22Rv1 (cell line): ENCODE results near the gene KRTAP4-3.
"Not testable (repeated sequence)": the region's sequence is repeated elsewhere in the genome, so short reads cannot be mapped to it uniquely, and the experiment has no call there.

ENCODE experiments used
- H3K27ac ChIP-seq: fragments of 450-650 bp; 2 replicates; pipeline ENCODE4 v1.5.1; 2017
- ZFX ChIP-seq: fragments of 450-650 bp; IDR thresholded peaks from 2 replicates; pipeline ENCODE4 v1.6.1; 2017; ENCODE audit warnings: antibody characterized with exemption, borderline replicate concordance
- TF ChIP-seq, protein P1 (sequence below): fragments of 450-650 bp; IDR thresholded peaks from 2 replicates; pipeline ENCODE4 v1.5.1; 2017; ENCODE audit warnings: mild to moderate bottlenecking

The KRTAP4-3 gene

DNA sequence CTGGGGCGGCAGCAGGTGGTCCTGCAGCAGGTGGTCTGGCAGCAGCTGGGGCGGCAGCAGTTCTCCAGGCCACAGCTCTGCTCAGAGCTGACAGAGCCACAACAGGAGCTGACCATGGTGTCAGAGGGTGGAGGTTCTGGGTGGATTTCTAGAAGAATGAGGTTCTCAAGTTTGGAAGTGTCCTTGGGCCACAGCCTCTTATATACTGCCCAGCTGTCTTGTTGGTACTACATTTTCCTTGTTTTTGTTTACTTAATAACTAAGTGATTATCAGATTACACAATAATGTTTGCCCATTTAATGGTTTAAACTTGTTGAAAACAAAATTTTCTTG lies 18.4 kb downstream of the KRTAP4-3 start, which contains the start of gene KRTAP4-5:
Gene KRTAP4-5 (minus strand): TSS at position 174 of the 334 bp plus-strand sequence. CDS start 58 bp downstream, at position 116.
- H3K27ac ChIP-seq = no peak within 1 kb of the TSS
- TF ChIP-seq, protein P1, sequence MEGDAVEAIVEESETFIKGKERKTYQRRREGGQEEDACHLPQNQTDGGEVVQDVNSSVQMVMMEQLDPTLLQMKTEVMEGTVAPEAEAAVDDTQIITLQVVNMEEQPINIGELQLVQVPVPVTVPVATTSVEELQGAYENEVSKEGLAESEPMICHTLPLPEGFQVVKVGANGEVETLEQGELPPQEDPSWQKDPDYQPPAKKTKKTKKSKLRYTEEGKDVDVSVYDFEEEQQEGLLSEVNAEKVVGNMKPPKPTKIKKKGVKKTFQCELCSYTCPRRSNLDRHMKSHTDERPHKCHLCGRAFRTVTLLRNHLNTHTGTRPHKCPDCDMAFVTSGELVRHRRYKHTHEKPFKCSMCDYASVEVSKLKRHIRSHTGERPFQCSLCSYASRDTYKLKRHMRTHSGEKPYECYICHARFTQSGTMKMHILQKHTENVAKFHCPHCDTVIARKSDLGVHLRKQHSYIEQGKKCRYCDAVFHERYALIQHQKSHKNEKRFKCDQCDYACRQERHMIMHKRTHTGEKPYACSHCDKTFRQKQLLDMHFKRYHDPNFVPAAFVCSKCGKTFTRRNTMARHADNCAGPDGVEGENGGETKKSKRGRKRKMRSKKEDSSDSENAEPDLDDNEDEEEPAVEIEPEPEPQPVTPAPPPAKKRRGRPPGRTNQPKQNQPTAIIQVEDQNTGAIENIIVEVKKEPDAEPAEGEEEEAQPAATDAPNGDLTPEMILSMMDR = no peak
- TF ChIP-seq ZFX = no peak

DNA sequence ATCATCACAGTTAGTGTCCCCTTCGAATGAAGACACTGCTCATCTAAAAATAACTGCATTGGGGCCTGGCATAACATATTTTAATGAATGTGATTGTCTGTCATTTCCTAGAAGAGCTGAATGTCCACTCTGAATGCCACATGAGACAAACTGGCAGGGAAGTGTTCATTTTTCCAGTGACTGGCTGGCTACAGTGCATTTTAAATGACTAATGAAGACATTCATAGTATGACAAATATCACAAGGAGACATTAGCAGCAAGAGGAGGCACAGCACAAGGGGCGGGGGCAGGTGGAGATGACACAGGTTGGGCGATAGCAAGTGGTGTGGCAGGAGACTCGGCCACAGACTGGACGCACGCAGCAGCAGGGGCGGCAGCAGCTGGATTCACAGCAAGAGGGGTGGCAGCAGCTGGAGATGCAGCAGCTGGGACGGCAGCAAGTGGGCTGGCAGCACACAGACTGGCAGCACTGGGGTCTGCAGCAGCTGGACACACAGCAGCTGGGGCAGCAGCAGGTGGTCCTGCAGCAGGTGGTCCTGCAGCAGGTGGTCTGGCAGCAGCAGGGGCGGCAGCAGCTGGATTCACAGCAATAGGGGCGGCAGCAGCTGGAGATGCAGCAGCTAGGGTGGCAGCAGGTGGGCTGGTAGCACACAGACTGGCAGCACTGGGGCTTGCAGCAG lies 18.9 kb downstream of the KRTAP4-3 start:
- not testable (repeated sequence) for H3K27ac ChIP-seq

DNA sequence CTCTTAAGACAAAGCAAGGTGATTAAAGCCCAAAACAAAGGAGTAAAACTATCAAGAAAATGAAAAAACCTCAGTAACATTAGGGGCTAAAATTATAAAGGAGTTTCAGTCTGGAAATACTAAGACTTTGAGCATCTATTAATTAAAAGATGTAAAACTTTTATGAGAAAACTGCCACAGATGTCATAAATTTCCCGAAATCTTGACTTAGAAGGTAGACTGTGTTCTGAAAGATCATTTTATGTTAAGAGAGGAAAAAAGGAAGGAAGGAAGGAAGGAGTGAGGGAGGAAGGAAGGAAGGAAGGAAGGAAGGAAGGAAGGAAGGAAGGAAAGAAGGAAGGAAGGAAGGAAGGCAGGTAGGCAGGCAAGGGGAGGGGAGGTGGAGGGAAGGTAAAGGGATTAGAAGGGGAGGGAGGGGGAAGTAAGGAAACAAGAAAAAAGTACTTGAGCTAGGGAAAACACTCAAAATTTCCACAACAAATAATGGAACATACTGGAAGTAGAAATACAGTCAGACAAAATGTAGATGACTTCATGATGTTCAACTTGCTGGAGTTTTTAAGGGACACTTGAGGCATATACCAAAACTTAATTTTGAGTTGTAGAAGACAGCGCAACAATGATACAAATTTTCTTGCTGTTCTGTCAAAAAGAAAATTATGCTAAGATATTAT lies 20.4 kb downstream of the KRTAP4-3 start:
- no peak overlapping the region for H3K27ac ChIP-seq
- TF ChIP-seq, protein P1 = no peak
- TF ChIP-seq ZFX = no peak

DNA sequence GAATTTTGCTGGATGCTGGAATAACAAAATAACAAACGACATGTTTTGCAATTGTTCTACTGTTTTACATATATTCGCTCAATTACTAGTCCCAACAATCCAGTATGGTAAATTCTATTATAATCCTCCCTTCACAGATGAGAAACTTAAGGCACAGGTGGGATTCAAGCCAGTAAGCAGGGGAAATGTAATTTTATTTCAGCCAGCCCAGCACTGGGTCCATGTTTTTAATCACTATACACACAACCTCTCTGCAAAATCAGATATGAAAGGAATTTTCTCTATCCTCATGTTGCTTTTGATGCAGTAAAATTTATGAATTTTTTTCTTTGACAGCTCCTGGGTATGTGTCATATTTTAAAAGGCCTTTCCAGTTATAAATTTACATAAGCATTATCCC lies 22.8 kb downstream of the KRTAP4-3 start:
- no peak for TF ChIP-seq ZFX
- TF ChIP-seq, protein P1 = no peak
- H3K27ac ChIP-seq = no peak overlapping the region

DNA sequence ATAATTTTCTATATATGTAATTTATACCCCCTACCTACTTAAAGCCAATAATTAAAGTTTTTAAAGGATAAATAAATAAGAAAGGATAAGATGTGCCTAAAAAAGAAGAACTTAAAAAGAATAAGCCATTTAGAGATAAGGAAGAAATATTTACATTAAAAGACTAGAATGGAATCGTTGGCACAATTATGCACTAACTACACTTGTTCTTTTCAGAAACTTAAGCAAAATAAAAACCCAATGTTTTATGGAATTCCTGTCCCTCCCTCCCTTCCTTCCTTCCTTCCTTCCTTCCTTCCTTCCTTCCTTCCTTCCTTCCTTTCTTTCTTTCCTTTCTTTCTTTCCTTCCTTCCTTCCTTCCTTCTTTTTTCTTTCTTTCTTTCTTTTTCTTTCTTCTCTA lies 23.2 kb downstream of the KRTAP4-3 start:
- H3K27ac ChIP-seq = no peak overlapping the region
- TF ChIP-seq, protein P1 = no peak
- TF ChIP-seq ZFX = no peak

DNA sequence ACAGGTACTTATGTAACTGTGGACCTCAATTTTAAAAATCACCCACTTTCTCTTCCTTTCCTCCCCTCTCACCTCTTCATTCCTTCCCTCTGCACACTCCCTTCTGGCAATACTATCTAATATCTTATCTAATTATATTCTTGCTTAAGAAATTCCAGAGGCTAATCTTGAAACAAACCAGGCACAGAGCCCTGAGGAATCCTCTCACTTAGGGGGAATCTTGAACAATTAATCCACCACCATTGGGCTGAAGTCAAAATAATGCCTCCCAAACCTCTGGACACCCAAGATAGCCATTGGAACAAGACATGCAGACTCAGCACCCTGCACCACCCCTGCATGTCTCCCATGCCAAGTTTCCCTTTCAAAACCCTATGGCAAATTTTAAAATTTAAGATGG lies 26.7 kb downstream of the KRTAP4-3 start:
- H3K27ac ChIP-seq = no peak overlapping the region
- TF ChIP-seq ZFX = no peak
- TF ChIP-seq, protein P1 = no peak

DNA sequence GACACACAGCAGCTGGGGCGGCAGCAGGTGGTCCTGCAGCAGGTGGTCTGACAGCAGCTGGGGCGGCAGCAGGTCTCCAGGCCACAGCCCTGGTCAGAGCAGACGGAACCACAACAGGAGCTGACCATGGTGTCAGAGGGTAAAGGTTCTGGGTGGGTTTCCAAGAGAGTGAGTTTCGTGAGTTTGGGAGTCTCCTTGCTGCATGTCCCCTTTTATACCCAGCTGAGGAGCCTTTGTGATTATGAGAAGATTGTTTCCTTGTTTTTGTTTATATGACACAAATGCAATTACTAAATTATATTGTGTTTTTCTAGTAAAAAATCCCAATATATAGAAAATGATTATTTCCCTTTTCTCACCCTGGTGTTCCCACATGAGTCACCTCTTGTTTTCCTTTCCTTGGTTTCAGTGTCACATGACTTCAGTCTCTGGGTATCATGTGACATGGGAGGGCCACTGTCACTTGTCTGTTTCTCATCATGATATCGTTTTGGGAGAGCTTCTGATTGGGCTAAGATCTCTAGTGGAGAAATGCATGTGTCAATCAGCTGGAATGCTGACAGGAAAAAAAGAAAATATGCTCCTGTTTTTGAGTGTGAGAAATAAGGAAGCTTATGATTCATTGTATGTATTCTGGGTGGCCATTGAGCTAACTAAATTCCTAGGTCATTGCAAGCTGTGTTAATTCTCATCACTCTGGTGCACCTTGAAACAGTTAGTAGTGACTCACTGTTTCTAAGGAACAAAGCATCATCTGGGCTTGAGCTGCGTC lies 27.5 kb downstream of the KRTAP4-3 start, which contains the start of gene KRTAP4-6:
Gene KRTAP4-6 (minus strand): TSS at position 185 of the 772 bp plus-strand sequence. CDS start 57 bp downstream, at position 128.
- no peak for TF ChIP-seq ZFX
- TF ChIP-seq, protein P1 = no peak
- no peak within 1 kb of the TSS for H3K27ac ChIP-seq

DNA sequence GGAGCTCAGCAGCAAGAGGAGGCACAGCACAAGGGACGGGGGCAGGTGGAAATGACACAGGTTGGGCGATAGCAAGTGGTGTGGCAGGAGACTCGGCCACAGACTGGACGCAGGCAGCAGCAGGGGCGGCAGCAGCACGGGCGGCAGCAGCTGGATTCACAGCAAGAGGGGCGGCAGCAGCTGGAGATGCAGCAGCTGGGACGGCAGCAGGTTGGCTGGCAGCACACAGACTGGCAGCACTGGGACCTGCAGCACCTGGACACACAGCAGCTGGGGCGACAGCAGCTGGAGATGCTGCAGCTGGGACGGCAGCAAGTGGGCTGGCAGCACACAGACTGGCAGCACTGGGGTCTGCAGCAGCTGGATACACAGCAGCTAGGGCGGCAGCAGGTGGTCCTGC lies 28.2 kb downstream of the KRTAP4-3 start:
- not testable (repeated sequence) for H3K27ac ChIP-seq
